Neuronal stem cell (in vitro differentiated cells): ENCODE measurements around the gene SFXN2.
A peak's percentile ranks its signal among the peaks of the same experiment; 100 is the strongest.

Source experiments
- DNase-seq: peaks from one replicate; pipeline ENCODE4 v3.0.0-alpha.2; 2013; ENCODE audit warnings: low spot score
- H2AFZ ChIP-seq: one replicate; pipeline ENCODE4 v1.6.1; 2013; ENCODE audit warnings: mild to moderate bottlenecking, low read length, inconsistent platforms
- H2AK5ac ChIP-seq: 2 replicates; pipeline ENCODE4 v1.6.1; 2013; ENCODE audit warnings: low read depth, mild to moderate bottlenecking, inconsistent platforms, low read length, moderate library complexity, mixed read lengths
- H2BK120ac ChIP-seq: 2 replicates; pipeline ENCODE4 v1.6.1; 2013; ENCODE audit warnings: low read depth, mild to moderate bottlenecking, inconsistent platforms, low read length, moderate library complexity, mixed read lengths
- H2BK12ac ChIP-seq: one replicate; pipeline ENCODE4 v1.6.1; 2013; ENCODE audit warnings: low read length, inconsistent platforms
- H2BK15ac ChIP-seq: 2 replicates; pipeline ENCODE4 v1.6.1; 2013; ENCODE audit warnings: mild to moderate bottlenecking, low read length, inconsistent platforms, mixed read lengths
- H2BK5ac ChIP-seq: one replicate; pipeline ENCODE4 v1.6.1; 2013; ENCODE audit warnings: inconsistent platforms, mild to moderate bottlenecking, low read length, moderate library complexity
- H3K14ac ChIP-seq: one replicate; pipeline ENCODE4 v1.6.1; 2013; ENCODE audit warnings: low read length, inconsistent platforms
- H3K18ac ChIP-seq: 2 replicates; pipeline ENCODE4 v1.6.1; 2013; ENCODE audit warnings: low read length, inconsistent platforms
- H3K23ac ChIP-seq: 2 replicates; pipeline ENCODE4 v1.6.1; 2013; ENCODE audit warnings: low read depth, mild to moderate bottlenecking, mixed read lengths, low read length, inconsistent platforms; ENCODE audit not compliant: poor library complexity
- H3K27ac ChIP-seq: replicated peaks from 3 replicates; pipeline ENCODE4 v1.5.1; 2013; ENCODE audit warnings: low read length, inconsistent platforms
- H3K27me3 ChIP-seq, 3 experiments: 2 replicates each; pipeline ENCODE4 v1.6.1; 2013; ENCODE audit warnings: low read length in 3 of 3, mild to moderate bottlenecking in 2 of 3, inconsistent platforms in 1 of 3, low read depth in 1 of 3, mixed read lengths in 1 of 3, moderate library complexity in 1 of 3; ENCODE audit not compliant: control insufficient read depth in 3 of 3, insufficient read depth in 3 of 3
- H3K36me3 ChIP-seq, 2 donors: replicated peaks in 1 of 2; 2 replicates each; pipeline ENCODE4 v1.6.1; 2013; ENCODE audit warnings: low read length in 2 of 2; ENCODE audit not compliant: control insufficient read depth in 2 of 2, insufficient read depth in 2 of 2
- H3K4ac ChIP-seq: 2 replicates; pipeline ENCODE4 v1.6.1; 2013; ENCODE audit warnings: inconsistent platforms, mild to moderate bottlenecking, low read length, moderate library complexity
- H3K4me1 ChIP-seq, 2 donors: 1 replicate in 1 of 2; 2 replicates in 1 of 2; pipeline ENCODE4 v1.6.1; 2013; ENCODE audit warnings: low read length in 2 of 2, low read depth in 1 of 2; ENCODE audit not compliant: control insufficient read depth in 2 of 2, insufficient read depth in 1 of 2
- H3K4me2 ChIP-seq: one replicate; pipeline ENCODE4 v1.6.1; 2013; ENCODE audit warnings: mild to moderate bottlenecking, low read length, inconsistent platforms; ENCODE audit not compliant: insufficient read depth, poor library complexity, severe bottlenecking
- H3K4me3 ChIP-seq, 2 donors: 2 replicates each; pipeline ENCODE4 v1.5.1; 2013; ENCODE audit warnings: low read length in 2 of 2, mild to moderate bottlenecking in 2 of 2, inconsistent platforms in 1 of 2, moderate library complexity in 1 of 2
- H3K79me1 ChIP-seq: one replicate; pipeline ENCODE4 v1.6.1; 2013; ENCODE audit warnings: low read depth, mild to moderate bottlenecking, inconsistent platforms, low read length, moderate library complexity
- H3K9ac ChIP-seq: one replicate; pipeline ENCODE4 v1.6.1; 2013; ENCODE audit warnings: mild to moderate bottlenecking, low read depth, low read length, inconsistent platforms; ENCODE audit not compliant: poor library complexity
- H3K9me3 ChIP-seq, 2 donors: replicated peaks in 1 of 2; 2 replicates each; pipeline versions ENCODE3 to v1.6.1; 2013; ENCODE audit warnings: low read length in 2 of 2, mild to moderate bottlenecking in 2 of 2, inconsistent platforms in 1 of 2, low read depth in 1 of 2, mixed read lengths in 1 of 2, moderate library complexity in 1 of 2; ENCODE audit not compliant: control insufficient read depth in 2 of 2, insufficient read depth in 1 of 2
- H4K8ac ChIP-seq: one replicate; pipeline ENCODE4 v1.6.1; 2013; ENCODE audit warnings: low read depth, mild to moderate bottlenecking, inconsistent platforms, low read length, moderate library complexity
- H4K91ac ChIP-seq: one replicate; pipeline ENCODE4 v1.6.1; 2013; ENCODE audit warnings: low read length, low read depth, mild to moderate bottlenecking, inconsistent platforms; ENCODE audit not compliant: poor library complexity
- WGBS, 2 donors: extraction: QIAGEN DNeasy Blood & Tissue Kit; methylation state at CpG; one replicate each; pipeline ENCODE4 v1.1.7; 2013; ENCODE audit warnings: missing lambda C conversion rate in 2 of 2, mixed read lengths in 1 of 2; ENCODE audit not compliant: insufficient read length in 2 of 2, insufficient replicate concordance in 1 of 2; ENCODE audit errors: extremely low coverage in 2 of 2; 5-methylcytosine and 5-hydroxymethylcytosine counted together

The SFXN2 gene

DNA sequence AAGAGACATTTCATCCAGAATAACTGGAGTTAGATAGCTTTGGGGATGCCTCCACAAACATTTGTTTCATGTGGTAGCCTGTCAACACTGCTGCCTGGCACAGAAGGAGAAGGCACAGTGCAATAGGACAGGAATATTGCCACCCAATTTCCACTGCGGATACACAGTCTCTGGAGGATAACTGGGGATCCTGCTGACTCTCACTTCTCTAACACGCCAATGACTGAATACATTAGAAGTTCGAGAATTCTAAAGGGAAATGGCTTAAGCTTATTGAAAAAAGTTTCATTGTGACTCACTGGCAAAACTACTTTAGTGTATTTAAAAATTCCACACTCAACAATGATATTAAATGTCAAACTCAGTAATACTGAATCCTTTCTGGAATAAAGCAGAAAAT lies 13.2 kb upstream of the SFXN2 start:
- no peak overlapping the region for H3K9ac ChIP-seq
- no peak overlapping the region for H2AFZ ChIP-seq
- H2BK120ac ChIP-seq, result no peak overlapping the region
- no peak overlapping the region for H3K27ac ChIP-seq
- no peak overlapping the region for H2AK5ac ChIP-seq
- peaks cover 0 to 2% of the 10 kb centered on the region in 2 donors for H3K4me1 ChIP-seq
- WGBS, 2 donors, result no CpG with 5 or more reads among the region's 3 CpGs
- H3K23ac ChIP-seq, result no peak overlapping the region
- peaks cover 6% of the 10 kb centered on the region for H3K79me1 ChIP-seq
- peaks cover 26 to 65% of the 10 kb centered on the region in 2 donors for H3K36me3 ChIP-seq
- no peak overlapping the region for H3K4me2 ChIP-seq
- peaks cover 0 to 3% of the 10 kb centered on the region in 2 donors for H3K9me3 ChIP-seq
- no peak overlapping the region for H2BK5ac ChIP-seq
- no peak overlapping the region for H3K14ac ChIP-seq
- no peak for DNase-seq
- H4K8ac ChIP-seq, result no peak overlapping the region
- H3K4ac ChIP-seq, result no peak overlapping the region
- no peak overlapping the region for H4K91ac ChIP-seq
- no peak overlapping the region for H2BK15ac ChIP-seq
- H3K4me3 ChIP-seq, result no peak overlapping the region
- H3K18ac ChIP-seq, result no peak overlapping the region
- no peaks in the 10 kb centered on the region for H3K27me3 ChIP-seq
- H2BK12ac ChIP-seq, result no peak overlapping the region

DNA sequence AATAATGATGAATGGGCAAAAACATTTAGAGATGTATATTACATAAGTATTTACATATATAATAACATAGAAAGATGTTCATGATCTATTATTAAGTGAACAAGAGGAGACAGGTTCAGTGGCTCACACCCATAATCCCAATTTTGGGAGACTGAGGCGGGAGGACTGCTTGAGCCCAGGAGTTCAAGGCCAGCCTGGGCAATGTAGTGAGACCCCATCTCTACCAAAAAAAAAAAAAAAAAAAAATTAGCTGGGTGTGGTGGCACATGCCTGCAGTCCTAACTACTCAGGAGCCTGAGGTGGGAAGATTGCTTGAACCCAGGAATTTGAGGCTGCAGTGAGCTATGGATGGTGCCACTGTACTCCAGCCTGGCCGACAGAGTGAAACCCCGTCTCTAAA lies 12.6 kb upstream of the SFXN2 start:
- Histone ChIP-seq H3K9ac (no peak overlapping the region), H3K14ac (no peak overlapping the region), H3K27me3 (no peaks in the 10 kb centered on the region), H2BK12ac (no peak overlapping the region), H3K36me3 (peaks cover 22 to 60% of the 10 kb centered on the region in 2 donors), H3K4me1 (peaks cover 0 to 2% of the 10 kb centered on the region in 2 donors), H2AK5ac (no peak overlapping the region), H4K91ac (no peak overlapping the region), H3K27ac (no peak overlapping the region), H3K4me2 (no peak overlapping the region), H3K4ac (no peak overlapping the region), H2BK5ac (no peak overlapping the region), H4K8ac (no peak overlapping the region), H3K79me1 (peaks cover 5% of the 10 kb centered on the region), H3K9me3 (peaks cover 0 to 2% of the 10 kb centered on the region in 2 donors), H2BK120ac (no peak overlapping the region), H2BK15ac (no peak overlapping the region), H3K23ac (no peak overlapping the region), H3K4me3 (no peak overlapping the region), H2AFZ (no peak overlapping the region), H3K18ac (no peak overlapping the region)
- WGBS, 2 donors, result no CpG with 5 or more reads among the region's 3 CpGs
- no peak for DNase-seq

- H4K91ac ChIP-seq, result no peak overlapping the region
- peaks cover 19 to 51% of the 10 kb centered on the region in 2 donors for H3K36me3 ChIP-seq
- H4K8ac ChIP-seq, result no peak overlapping the region
- no CpG with 5 or more reads among the region's 2 CpGs for WGBS, 2 donors
- no peak overlapping the region for H3K9ac ChIP-seq
- H2BK15ac ChIP-seq, result no peak overlapping the region
- peaks cover 4% of the 10 kb centered on the region for H3K79me1 ChIP-seq
- H3K4ac ChIP-seq, result no peak overlapping the region
- H3K18ac ChIP-seq, result no peak overlapping the region
- no peak overlapping the region for H3K23ac ChIP-seq
- no peak overlapping the region for H2AFZ ChIP-seq
- H2AK5ac ChIP-seq, result no peak overlapping the region
- H3K27me3 ChIP-seq, result no peaks in the 10 kb centered on the region
- DNase-seq, result no peak
- H3K9me3 ChIP-seq, result peaks cover 0 to 2% of the 10 kb centered on the region in 2 donors
- no peak overlapping the region for H3K4me2 ChIP-seq
- H3K14ac ChIP-seq, result no peak overlapping the region
- no peak overlapping the region for H3K4me3 ChIP-seq
- H2BK5ac ChIP-seq, result no peak overlapping the region
- H3K4me1 ChIP-seq, result peaks cover 0 to 2% of the 10 kb centered on the region in 2 donors
- H2BK120ac ChIP-seq, result no peak overlapping the region
- H2BK12ac ChIP-seq, result no peak overlapping the region
- H3K27ac ChIP-seq, result no peak overlapping the region
Measured at GRCh38 chr10:102702742-102703141, 11.7 kb upstream of the SFXN2 start.

- no peak for DNase-seq
- Histone ChIP-seq H2BK120ac (no peak overlapping the region), H2BK15ac (no peak overlapping the region), H3K9me3 (peaks cover 0 to 2% of the 10 kb centered on the region in 2 donors), H2AK5ac (no peak overlapping the region), H3K4me3 (no peak overlapping the region), H3K27me3 (no peaks in the 10 kb centered on the region), H2BK5ac (no peak overlapping the region), H3K4ac (no peak overlapping the region), H2BK12ac (no peak overlapping the region), H3K4me2 (no peak overlapping the region), H3K9ac (no peak overlapping the region), H3K27ac (no peak overlapping the region), H3K23ac (peak overlapping the region; percentile 95), H4K91ac (peak overlapping the region; percentile 1), H3K79me1 (peaks cover 4% of the 10 kb centered on the region), H3K4me1 (peaks cover 0 to 2% of the 10 kb centered on the region in 2 donors), H2AFZ (no peak overlapping the region), H3K18ac (no peak overlapping the region), H3K14ac (no peak overlapping the region), H3K36me3 (peaks cover 7 to 29% of the 10 kb centered on the region in 2 donors), H4K8ac (no peak overlapping the region)
- no CpG with 5 or more reads among the region's 6 CpGs for WGBS, 2 donors
Measured at GRCh38 chr10:102704915-102705314, 9.5 kb upstream of the SFXN2 start.
